H9 (cell line): ENCODE measurements around the gene LINC01488. TPM values are rescaled to one million over a fixed set of nuclear protein-coding genes. Genes with fewer than 3 reads are reported as not detected.

Source experiments
- DNase-seq: peaks from one replicate; pipeline ENCODE4 v3.0.0-alpha.2; 2017
- H2AFZ ChIP-seq: one replicate; pipeline ENCODE4 v1.6.1; 2013; ENCODE audit warnings: mild to moderate bottlenecking, low read length, control low read depth, moderate library complexity
- H2AK5ac ChIP-seq: 2 replicates; pipeline ENCODE4 v1.6.1; 2013; ENCODE audit warnings: low read length, control low read depth, mixed read lengths; ENCODE audit not compliant: insufficient read length
- H2BK120ac ChIP-seq: one replicate; pipeline ENCODE4 v1.6.1; 2013; ENCODE audit warnings: low read depth, mild to moderate bottlenecking, low read length, control low read depth, inconsistent platforms; ENCODE audit not compliant: poor library complexity, severe bottlenecking
- H2BK12ac ChIP-seq: 2 replicates; pipeline ENCODE4 v1.6.1; 2013; ENCODE audit warnings: low read length, control low read depth, mixed read lengths, low read depth; ENCODE audit not compliant: insufficient read length
- H2BK15ac ChIP-seq: 2 replicates; pipeline ENCODE4 v1.6.1; 2013; ENCODE audit warnings: low read depth, low read length, control low read depth
- H2BK20ac ChIP-seq: one replicate; pipeline ENCODE4 v1.6.1; 2013; ENCODE audit warnings: low read depth, mild to moderate bottlenecking, low read length, control low read depth, inconsistent platforms; ENCODE audit not compliant: poor library complexity, severe bottlenecking
- H2BK5ac ChIP-seq: 2 replicates; pipeline ENCODE4 v1.6.1; 2013; ENCODE audit warnings: low read length, control low read depth, mixed read lengths; ENCODE audit not compliant: insufficient read length
- H3K14ac ChIP-seq: 2 replicates; pipeline ENCODE4 v1.6.1; 2013; ENCODE audit warnings: low read length, control low read depth; ENCODE audit not compliant: insufficient read depth
- H3K18ac ChIP-seq: 2 replicates; pipeline ENCODE4 v1.6.1; 2013; ENCODE audit warnings: low read depth, mild to moderate bottlenecking, mixed read lengths, low read length, control low read depth; ENCODE audit not compliant: insufficient read length
- H3K23ac ChIP-seq: 2 replicates; pipeline ENCODE4 v1.6.1; 2013; ENCODE audit warnings: low read length, control low read depth, mixed read lengths, low read depth; ENCODE audit not compliant: insufficient read length
- H3K23me2 ChIP-seq: 2 replicates; pipeline ENCODE4 v1.6.1; 2013; ENCODE audit warnings: low read depth, mild to moderate bottlenecking, mixed read lengths, low read length, control low read depth; ENCODE audit not compliant: insufficient read length, poor library complexity, severe bottlenecking
- H3K27ac ChIP-seq: 2 replicates; pipeline ENCODE4 v1.5.1; 2013; ENCODE audit warnings: low read length, control low read depth, mixed read lengths, low read depth; ENCODE audit not compliant: insufficient read length
- H3K27me3 ChIP-seq: 2 replicates; pipeline ENCODE4 v1.6.1; 2013; ENCODE audit warnings: low read length, control low read depth, inconsistent platforms; ENCODE audit not compliant: insufficient read depth
- H3K4ac ChIP-seq: 2 replicates; pipeline ENCODE4 v1.6.1; 2013; ENCODE audit warnings: low read depth, mild to moderate bottlenecking, control low read depth, inconsistent platforms, low read length, moderate library complexity
- H3K4me1 ChIP-seq: 2 replicates; pipeline ENCODE4 v1.6.1; 2013; ENCODE audit warnings: low read length, control low read depth, inconsistent platforms; ENCODE audit not compliant: insufficient read depth
- H3K4me2 ChIP-seq: 2 replicates; pipeline ENCODE4 v1.6.1; 2013; ENCODE audit warnings: low read length, control low read depth, mixed read lengths; ENCODE audit not compliant: insufficient read length, insufficient read depth
- H3K56ac ChIP-seq: 2 replicates; pipeline ENCODE4 v1.6.1; 2013; ENCODE audit warnings: low read depth, mild to moderate bottlenecking, mixed read lengths, low read length, control low read depth; ENCODE audit not compliant: insufficient read length
- H3K79me1 ChIP-seq: 2 replicates; pipeline ENCODE4 v1.6.1; 2013; ENCODE audit warnings: low read depth, mild to moderate bottlenecking, moderate library complexity, low read length, control low read depth, inconsistent platforms; ENCODE audit not compliant: insufficient read depth, poor library complexity, severe bottlenecking
- H3K79me2 ChIP-seq: 2 replicates; pipeline ENCODE4 v1.6.1; 2013; ENCODE audit warnings: low read length, control low read depth, inconsistent platforms; ENCODE audit not compliant: insufficient read depth
- H3K9ac ChIP-seq: 2 replicates; pipeline ENCODE4 v1.6.1; 2013; ENCODE audit warnings: low read length, control low read depth, mixed read lengths; ENCODE audit not compliant: insufficient read length; ENCODE audit errors: extremely low read depth
- H3K9me3 ChIP-seq: one replicate; pipeline ENCODE4 v1.6.1; 2013; ENCODE audit warnings: low read depth, low read length, inconsistent platforms; ENCODE audit not compliant: control insufficient read depth
- H3T11ph ChIP-seq: one replicate; pipeline ENCODE4 v1.6.1; 2013; ENCODE audit warnings: mild to moderate bottlenecking, low read length, control low read depth, inconsistent platforms
- H4K20me1 ChIP-seq: one replicate; pipeline ENCODE4 v1.6.1; 2013; ENCODE audit not compliant: control insufficient read depth, insufficient read length, insufficient read depth
- H4K5ac ChIP-seq: 2 replicates; pipeline ENCODE4 v1.6.1; 2013; ENCODE audit warnings: low read depth, mild to moderate bottlenecking, mixed read lengths, low read length, control low read depth; ENCODE audit not compliant: insufficient read length
- H4K8ac ChIP-seq: replicated peaks from 2 replicates; pipeline ENCODE4 v1.6.1; 2013; ENCODE audit warnings: low read length, control low read depth, mixed read lengths, low read depth; ENCODE audit not compliant: insufficient read length
- H4K91ac ChIP-seq: 2 replicates; pipeline ENCODE4 v1.6.1; 2013; ENCODE audit warnings: low read depth, mild to moderate bottlenecking, moderate library complexity, mixed read lengths, low read length, control low read depth; ENCODE audit not compliant: insufficient read length
- H3K27ac Mint-ChIP-seq, 3 experiments: 2 replicates in 2 of 3; 3 replicates in 1 of 3; pipeline ENCODE4 v1.8.0; 2020 to 2021; ENCODE audit warnings: mixed read lengths in 3 of 3, mild to moderate bottlenecking in 1 of 3, moderate library complexity in 1 of 3
- H3K27me3 Mint-ChIP-seq: 2 replicates; pipeline ENCODE4 v1.8.0; 2021; ENCODE audit warnings: low read depth, mild to moderate bottlenecking, moderate library complexity, mixed read lengths
- H3K36me3 Mint-ChIP-seq, 3 experiments: 2 replicates in 2 of 3; 3 replicates in 1 of 3; pipeline ENCODE4 v1.8.0; 2020 to 2021; ENCODE audit warnings: low read depth in 3 of 3, mixed read lengths in 3 of 3; ENCODE audit not compliant: insufficient read depth in 1 of 3
- H3K4me1 Mint-ChIP-seq, 2 experiments: 2 replicates each; pipeline ENCODE4 v1.8.0; 2020; ENCODE audit warnings: mixed read lengths in 2 of 2
- H3K4me3 Mint-ChIP-seq, 2 experiments: 2 replicates in 1 of 2; 3 replicates in 1 of 2; pipeline ENCODE4 v1.8.0; 2020 to 2021; ENCODE audit warnings: mild to moderate bottlenecking in 2 of 2, mixed read lengths in 2 of 2, moderate library complexity in 1 of 2
- H3K9me3 Mint-ChIP-seq, 2 experiments: 2 replicates in 1 of 2; 3 replicates in 1 of 2; pipeline ENCODE4 v1.8.0; 2020; ENCODE audit warnings: mild to moderate bottlenecking in 2 of 2, mixed read lengths in 2 of 2, moderate library complexity in 1 of 2
- CTCF ChIP-seq: fragments of 200-600 bp; sonication (generic); conservative IDR thresholded peaks from 3 replicates; pipeline ENCODE4 v1.8.0; 2021; ENCODE audit warnings: antibody characterized with exemption, mild to moderate bottlenecking
- WGBS: extraction: QIAGEN DNeasy Blood & Tissue Kit; methylation state at CpG from one replicate; pipeline ENCODE4 v1.1.7; 2013; ENCODE audit warnings: missing lambda C conversion rate, low lambda C conversion rate, mixed read lengths; ENCODE audit not compliant: insufficient read length; ENCODE audit errors: extremely low coverage; 5-methylcytosine and 5-hydroxymethylcytosine counted together
- total RNA-seq: library from RNA; stranded (reverse); gene quantifications from 2 replicates; pipeline ENCODE4 v1.2.1, GENCODE V29; 2021

The LINC01488 gene
- total RNA-seq, 1 experiment from 2014 or later, result not detected

- H2BK20ac ChIP-seq, result no peak overlapping the region
- no peak overlapping the region for H2AFZ ChIP-seq
- no peaks in the 10 kb centered on the region; a peak in 1 of 7 replicates for H3K36me3 Mint-ChIP-seq
- H2BK5ac ChIP-seq, result no peak overlapping the region
- no peaks in the 10 kb centered on the region for H4K20me1 ChIP-seq
- H3K27me3 Mint-ChIP-seq, result peaks cover 11% of the 10 kb centered on the region
- no peak overlapping the region for H4K8ac ChIP-seq
- H3K27me3 ChIP-seq, result no peaks in the 10 kb centered on the region
- no peak overlapping the region for H3K23ac ChIP-seq
- H2AK5ac ChIP-seq, result no peak overlapping the region
- no peak overlapping the region for H4K91ac ChIP-seq
- H3K27ac ChIP-seq, result no peak overlapping the region
- no CpG with 5 or more reads among the region's 12 CpGs for WGBS
- no peak overlapping the region for H2BK15ac ChIP-seq
- H3K9me3 ChIP-seq, result no peaks in the 10 kb centered on the region
- no peak for TF ChIP-seq CTCF
- H3K4me3 Mint-ChIP-seq, result no peak overlapping the region
- no peak overlapping the region for H3K18ac ChIP-seq
- H3K14ac ChIP-seq, result no peak overlapping the region; the same call in 1 of the 2 replicates
- H3K79me1 ChIP-seq, result no peaks in the 10 kb centered on the region
- no peaks in the 10 kb centered on the region for H3K23me2 ChIP-seq
- H3K27ac Mint-ChIP-seq, result no peak overlapping the region
- no peaks in the 10 kb centered on the region for H3K4me1 ChIP-seq
- no peak overlapping the region for H3T11ph ChIP-seq
- no peak for DNase-seq
- H3K4me2 ChIP-seq, result no peak overlapping the region
- no peaks in the 10 kb centered on the region; a peak in 1 of 5 replicates for H3K9me3 Mint-ChIP-seq
- H3K56ac ChIP-seq, result no peak overlapping the region
- H3K9ac ChIP-seq, result no peak overlapping the region
- no peaks in the 10 kb centered on the region for H3K79me2 ChIP-seq
- H3K4ac ChIP-seq, result no peak overlapping the region
- H2BK12ac ChIP-seq, result no peak overlapping the region
- no peak overlapping the region for H4K5ac ChIP-seq
- no peak overlapping the region for H2BK120ac ChIP-seq
- peaks cover 12 to 23% of the 10 kb centered on the region in 2 experiments for H3K4me1 Mint-ChIP-seq
These were observed 56.6 kb downstream of the LINC01488 start for GRCh38 chr11:69537855-69538640.
